HCT116 (cell line): ENCODE results near the gene PHB1. TPM values are rescaled to one million over a fixed set of nuclear protein-coding genes. Genes with fewer than 3 reads are reported as not detected.

Source experiments
- ATAC-seq: fragments of 200-7000 bp; cut with Tn5 transposase; 2 replicates; pipeline ENCODE4 v1.9.1; 2020; ENCODE audit warnings: mild to moderate bottlenecking, moderate library complexity
- BruUV-seq: library from RNA; stranded (reverse); fragments of 400-500 nt; replicated peaks from 2 replicates; lab custom pipeline; 2021; lab: Mats Ljungman, UMichigan
- CTCF ChIA-PET: fragments of 300-600 bp; sonication (Branson Sonifier 250); formaldehyde crosslinking; loops from one replicate; lab custom pipeline; 2021; ENCODE audit warnings: antibody characterized with exemption; lab: Charles Lee
- POLR2A ChIA-PET: fragments of 300-600, 350-600 bp; sonication (Branson Sonifier 250); formaldehyde crosslinking; loops from one replicate; lab custom pipeline; 2021; ENCODE audit warnings: antibody characterized with exemption; lab: Charles Lee
- RAD21 ChIA-PET, 2 experiments: fragments of 300-600 bp; sonication (Branson Sonifier 250); formaldehyde crosslinking; loops; one replicate each; lab custom pipeline; 2023; ENCODE audit warnings: low total read pairs in 2 of 2; ENCODE audit not compliant: uncharacterized antibody in 2 of 2, unreplicated experiment in 2 of 2, low non-redundant PET in 1 of 2; lab: Charles Lee
- DNase-seq: peaks from one replicate; pipeline ENCODE4 v3.0.0-alpha.2; 2010; ENCODE audit warnings: low read depth, low spot score
- H2AFZ ChIP-seq: fragments of 200-600 bp; shearing (Covaris generic), sonication (generic); 2 replicates; pipeline ENCODE4 v1.6.1; 2017; ENCODE audit warnings: low read depth, mixed run types, mixed read lengths, antibody characterized with exemption, low read length; ENCODE audit not compliant: poor library complexity, severe bottlenecking
- H3K27ac ChIP-seq: 2 replicates; pipeline ENCODE4 v1.5.1; 2012; ENCODE audit warnings: low read depth, low read length
- H3K27me3 ChIP-seq: fragments of 200-600 bp; sonication (generic); 2 replicates; pipeline ENCODE4 v1.6.1; 2016; ENCODE audit warnings: mixed run types, low read length, mixed read lengths; ENCODE audit not compliant: insufficient read depth
- H3K36me3 ChIP-seq, 2 experiments: fragments of 200-500 bp in 1 of 2; fragments of 200-600 bp in 1 of 2; sonication (Bioruptor generic) in 1 of 2; sonication (generic) in 1 of 2; 2 replicates each; pipeline versions ENCODE4 v1.5.1 to v1.6.1; 2014 to 2016; ENCODE audit warnings: low read length in 2 of 2, inconsistent platforms in 1 of 2, mixed read lengths in 1 of 2, mixed run types in 1 of 2; ENCODE audit not compliant: insufficient read depth in 2 of 2, control insufficient read depth in 1 of 2
- H3K4me1 ChIP-seq, 2 experiments: fragments of 200-600 bp in 1 of 2; sonication (generic) in 1 of 2; 2 replicates each; pipeline versions ENCODE4 v1.5.1 to v1.6.1; 2012 to 2017; ENCODE audit warnings: low read length in 2 of 2, inconsistent platforms in 1 of 2, mild to moderate bottlenecking in 1 of 2, mixed read lengths in 1 of 2, mixed run types in 1 of 2, moderate library complexity in 1 of 2; ENCODE audit not compliant: insufficient read depth in 2 of 2, control insufficient read depth in 1 of 2
- H3K4me2 ChIP-seq: fragments of 200-600 bp; sonication (generic); 2 replicates; pipeline ENCODE4 v1.6.1; 2017; ENCODE audit warnings: mixed run types, low read length, mixed read lengths
- H3K4me3 ChIP-seq, 2 experiments: fragments of 200-600 bp in 1 of 2; sonication (generic) in 1 of 2; replicated peaks in 1 of 2; 2 replicates each; pipeline ENCODE4 v1.5.1; 2011 to 2016; ENCODE audit warnings: low read length in 2 of 2, control low read depth in 1 of 2, low read depth in 1 of 2, mild to moderate bottlenecking in 1 of 2, mixed read lengths in 1 of 2, mixed run types in 1 of 2
- H3K79me2 ChIP-seq: fragments of 200-600 bp; sonication (generic); 2 replicates; pipeline ENCODE4 v1.6.1; 2017; ENCODE audit warnings: mild to moderate bottlenecking, mixed run types, low read length, moderate library complexity, mixed read lengths; ENCODE audit not compliant: insufficient read depth
- H3K9ac ChIP-seq: fragments of 200-600 bp; sonication (generic); 2 replicates; pipeline ENCODE4 v1.6.1; 2016; ENCODE audit warnings: low read length, mixed read lengths
- H3K9me2 ChIP-seq: fragments of 200-600 bp; sonication (generic), shearing (Covaris generic); 2 replicates; pipeline ENCODE4 v1.6.1; 2017; ENCODE audit warnings: mixed run types, mild to moderate bottlenecking, moderate library complexity; ENCODE audit not compliant: insufficient read depth
- H3K9me3 ChIP-seq, 2 experiments: fragments of 200-500 bp in 1 of 2; fragments of 200-600 bp in 1 of 2; sonication (Bioruptor generic) in 1 of 2; sonication (generic) in 1 of 2; 2 replicates each; pipeline ENCODE4 v1.6.1; 2014 to 2017; ENCODE audit warnings: low read length in 2 of 2, mixed read lengths in 2 of 2, inconsistent platforms in 1 of 2, low read depth in 1 of 2, mild to moderate bottlenecking in 1 of 2, mixed run types in 1 of 2, moderate library complexity in 1 of 2; ENCODE audit not compliant: control insufficient read depth in 1 of 2, insufficient read depth in 1 of 2
- H4K20me1 ChIP-seq: fragments of 200-600 bp; sonication (generic), shearing (Covaris generic); 2 replicates; pipeline ENCODE4 v1.6.1; 2017; ENCODE audit warnings: mixed run types, mild to moderate bottlenecking, moderate library complexity; ENCODE audit not compliant: insufficient read depth
- CBX3 ChIP-seq: IDR thresholded peaks from 2 replicates; pipeline ENCODE4 v1.6.1; 2012; ENCODE audit warnings: low read depth
- CTCF ChIP-seq, 3 experiments: fragments of 200-600 bp in 1 of 3; sonication (generic) in 1 of 3; IDR thresholded peaks in 2 of 3; conservative IDR thresholded peaks in 1 of 3; 2 replicates each; pipeline ENCODE4 v1.5.1; 2012 to 2017; ENCODE audit warnings: low read depth in 2 of 3, low read length in 2 of 3, antibody characterized with exemption in 1 of 3, borderline replicate concordance in 1 of 3, control low read depth in 1 of 3, mild to moderate bottlenecking in 1 of 3, mixed read lengths in 1 of 3, mixed run types in 1 of 3, moderate library complexity in 1 of 3; ENCODE audit not compliant: insufficient read depth in 1 of 3
- ELF1 ChIP-seq: IDR thresholded peaks from 2 replicates; pipeline ENCODE4 v1.6.1; 2012; ENCODE audit warnings: low read depth, borderline replicate concordance
- EZH2 ChIP-seq: fragments of 200-600 bp; sonication (generic); IDR thresholded peaks from 2 replicates; pipeline ENCODE4 v1.6.1; 2017; ENCODE audit warnings: antibody characterized with exemption, mixed run types
- EZH2phosphoT487 ChIP-seq: fragments of 200-600 bp; IDR thresholded peaks from 2 replicates; pipeline ENCODE4 v1.6.1; 2018; ENCODE audit warnings: antibody characterized with exemption, borderline replicate concordance
- FOSL1 ChIP-seq: IDR thresholded peaks from 2 replicates; pipeline ENCODE4 v1.6.1; 2012; ENCODE audit warnings: low read depth
- MAX ChIP-seq: IDR thresholded peaks from 2 replicates; pipeline ENCODE4 v1.6.1; 2012
- POLR2A ChIP-seq: IDR thresholded peaks from 2 replicates; pipeline ENCODE4 v1.7.0; 2011; ENCODE audit warnings: borderline replicate concordance; ENCODE audit not compliant: insufficient read depth, insufficient read length; ENCODE audit errors: extremely low read depth
- SIN3A ChIP-seq: IDR thresholded peaks from 2 replicates; pipeline ENCODE4 v1.6.1; 2012; ENCODE audit warnings: low read depth
- SP1 ChIP-seq: IDR thresholded peaks from 2 replicates; pipeline ENCODE4 v1.6.1; 2012; ENCODE audit warnings: low read depth
- SRF ChIP-seq: IDR thresholded peaks from 2 replicates; pipeline ENCODE4 v1.6.1; 2012; ENCODE audit warnings: low read depth
- TCF7L2 ChIP-seq: IDR thresholded peaks from 2 replicates; pipeline ENCODE4 v1.7.0; 2011; ENCODE audit warnings: borderline replicate concordance, inconsistent platforms; ENCODE audit not compliant: insufficient read depth, insufficient read length; ENCODE audit errors: extremely low read depth
- YY1 ChIP-seq: IDR thresholded peaks from 2 replicates; pipeline ENCODE4 v1.6.1; 2011; ENCODE audit warnings: low read length, low read depth, moderate library complexity, mild to moderate bottlenecking; ENCODE audit not compliant: insufficient replicate concordance; ENCODE audit errors: extremely low read depth
- ZFX ChIP-seq: fragments of 450-650 bp; IDR thresholded peaks from 2 replicates; pipeline ENCODE4 v1.6.1; 2017
- intact Hi-C: fragments of 100-400 bp; cut with micrococcal nuclease; formaldehyde crosslinking; loops from 2 replicates; pipeline ENCODE4 v1.10.0; 2022
- total RNA-seq: library from RNA; stranded (reverse); gene quantifications from one replicate; pipeline ENCODE4 v1.2.1, GENCODE V29; 2021; ENCODE audit not compliant: unreplicated experiment
- TF ChIP-seq, protein P1 (sequence below): IDR thresholded peaks from 2 replicates; pipeline ENCODE4 v1.6.1; 2012; ENCODE audit warnings: low read depth

PHB1 gene
- total RNA-seq, 1 experiment from 2014 or later = 534 TPM

DNA sequence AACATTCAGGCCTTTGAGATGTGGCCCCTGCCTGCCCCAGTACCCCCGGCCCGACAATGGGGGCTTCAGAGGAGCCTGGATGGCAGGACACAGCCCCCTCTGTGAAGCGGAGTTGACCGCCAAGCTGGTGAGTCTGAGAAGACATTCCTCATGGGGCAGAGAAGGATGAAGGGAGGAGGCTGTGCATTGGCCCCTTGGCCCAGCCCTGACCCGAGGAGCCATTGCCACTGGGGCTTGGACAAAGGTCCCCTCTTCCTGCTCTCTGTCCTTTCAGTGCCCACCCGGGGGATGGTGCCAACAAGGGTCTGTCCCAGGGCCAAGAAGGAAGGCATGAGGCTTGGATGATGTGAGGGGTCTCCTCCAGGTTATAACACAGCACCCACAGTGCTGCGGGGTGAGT is 30.9 kb upstream of the PHB1 start (continued):
- TF ChIP-seq, protein P1, sequence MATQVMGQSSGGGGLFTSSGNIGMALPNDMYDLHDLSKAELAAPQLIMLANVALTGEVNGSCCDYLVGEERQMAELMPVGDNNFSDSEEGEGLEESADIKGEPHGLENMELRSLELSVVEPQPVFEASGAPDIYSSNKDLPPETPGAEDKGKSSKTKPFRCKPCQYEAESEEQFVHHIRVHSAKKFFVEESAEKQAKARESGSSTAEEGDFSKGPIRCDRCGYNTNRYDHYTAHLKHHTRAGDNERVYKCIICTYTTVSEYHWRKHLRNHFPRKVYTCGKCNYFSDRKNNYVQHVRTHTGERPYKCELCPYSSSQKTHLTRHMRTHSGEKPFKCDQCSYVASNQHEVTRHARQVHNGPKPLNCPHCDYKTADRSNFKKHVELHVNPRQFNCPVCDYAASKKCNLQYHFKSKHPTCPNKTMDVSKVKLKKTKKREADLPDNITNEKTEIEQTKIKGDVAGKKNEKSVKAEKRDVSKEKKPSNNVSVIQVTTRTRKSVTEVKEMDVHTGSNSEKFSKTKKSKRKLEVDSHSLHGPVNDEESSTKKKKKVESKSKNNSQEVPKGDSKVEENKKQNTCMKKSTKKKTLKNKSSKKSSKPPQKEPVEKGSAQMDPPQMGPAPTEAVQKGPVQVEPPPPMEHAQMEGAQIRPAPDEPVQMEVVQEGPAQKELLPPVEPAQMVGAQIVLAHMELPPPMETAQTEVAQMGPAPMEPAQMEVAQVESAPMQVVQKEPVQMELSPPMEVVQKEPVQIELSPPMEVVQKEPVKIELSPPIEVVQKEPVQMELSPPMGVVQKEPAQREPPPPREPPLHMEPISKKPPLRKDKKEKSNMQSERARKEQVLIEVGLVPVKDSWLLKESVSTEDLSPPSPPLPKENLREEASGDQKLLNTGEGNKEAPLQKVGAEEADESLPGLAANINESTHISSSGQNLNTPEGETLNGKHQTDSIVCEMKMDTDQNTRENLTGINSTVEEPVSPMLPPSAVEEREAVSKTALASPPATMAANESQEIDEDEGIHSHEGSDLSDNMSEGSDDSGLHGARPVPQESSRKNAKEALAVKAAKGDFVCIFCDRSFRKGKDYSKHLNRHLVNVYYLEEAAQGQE = no peak
- TF ChIP-seq SRF (no peak), ZFX (no peak), CBX3 (no peak), SP1 (no peak), MAX (no peak), TCF7L2 (no peak), POLR2A (no peak), FOSL1 (no peak), YY1 (no peak), EZH2 (no peak), SIN3A (no peak)

- H3K27ac ChIP-seq = no peak overlapping the region
- no peak overlapping the region for H3K4me3 ChIP-seq
- TF ChIP-seq ZFX (no peak), TCF7L2 (no peak), SP1 (no peak), MAX (no peak), ELF1 (no peak), CTCF (IDR thresholded peaks at IDR 0.05 in 2 of 3, conservative IDR thresholded peaks at IDR 0.05 in 1 of 3; ENCODE audit: borderline replicate concordance in 1 of 3, insufficient read depth in 1 of 3, low read depth in 2 of 3, low read length in 2 of 3) (no peak), EZH2phosphoT487 (no peak)
- no TSS peak for BruUV-seq
- no peak overlapping the region for H3K9ac ChIP-seq
- H3K36me3 ChIP-seq = no peaks in the 10 kb centered on the region
- no peaks in the 10 kb centered on the region for H3K79me2 ChIP-seq
- no peaks in the 10 kb centered on the region for H3K9me3 ChIP-seq
- peaks cover 15% of the 10 kb centered on the region; the same call in 1 of the 2 replicates for H3K27me3 ChIP-seq
- ChIA-PET CTCF (no interaction called here), POLR2A (no interaction called here), RAD21 (no interaction called here)
- peaks cover 0 to 4% of the 10 kb centered on the region in 2 experiments; a peak in 1 of 4 replicates for H3K4me1 ChIP-seq
- H4K20me1 ChIP-seq = no peaks in the 10 kb centered on the region
- no peak for ATAC-seq
- no peak for DNase-seq
- H3K4me2 ChIP-seq = no peak overlapping the region
- no peaks in the 10 kb centered on the region for H3K9me2 ChIP-seq
- intact Hi-C loops = no loop called here
- H2AFZ ChIP-seq = no peak overlapping the region
Observed at GRCh38 chr17:49444384-49444783, 29.7 kb upstream of the PHB1 start.
